BJ (cell line): ENCODE data around the gene ABCA7. TPM values are rescaled to one million over a fixed set of nuclear protein-coding genes. Genes with fewer than 3 reads are reported as not detected.

Experiments used
- CTCF ChIA-PET: fragments of 350-600 bp; formaldehyde crosslinking; extraction: SDS; loops from one replicate; lab custom pipeline; 2021; ENCODE audit warnings: antibody characterized with exemption, inconsistent platforms; lab: Yijun Ruan, JAX
- POLR2A ChIA-PET: fragments of 300-600 bp; sonication (Branson Sonifier 250); formaldehyde crosslinking; extraction: SDS; loops from one replicate; lab custom pipeline; 2021; ENCODE audit warnings: antibody characterized with exemption; lab: Charles Lee
- DNase-seq: peaks from one replicate; pipeline ENCODE4 v3.0.0-alpha.2; 2011; ENCODE audit warnings: low read depth
- H3K27me3 ChIP-seq: 2 replicates; pipeline ENCODE4 v1.6.0; 2011; ENCODE audit warnings: low read length; ENCODE audit not compliant: control insufficient read depth, insufficient read depth
- H3K36me3 ChIP-seq: 2 replicates; pipeline ENCODE4 v1.5.1; 2011; ENCODE audit warnings: low read length; ENCODE audit not compliant: control insufficient read depth, insufficient read depth
- H3K4me3 ChIP-seq: 2 replicates; pipeline ENCODE4 v1.5.1; 2011; ENCODE audit warnings: low read depth, mild to moderate bottlenecking, control low read depth, low read length
- CTCF ChIP-seq: IDR thresholded peaks from 2 replicates; pipeline ENCODE4 v1.5.1; 2011; ENCODE audit warnings: low read depth, mild to moderate bottlenecking, control low read depth, inconsistent platforms, low read length, moderate library complexity; ENCODE audit not compliant: insufficient read depth
- polyA plus RNA-seq: library from polyadenylated mRNA; depleted of rRNA; stranded (reverse); fragments of >200 nt; gene quantifications from 2 replicates; pipeline ENCODE4 v1.2.3, GENCODE V29; 2011

The ABCA7 gene
- polyA plus RNA-seq, 1 experiment = 1.9 TPM

GRCh38 chr19:1070931-1071791 lies 31.3 kb downstream of the ABCA7 start:
- no peak overlapping the region for H3K4me3 ChIP-seq
- TF ChIP-seq CTCF = no peak
- peaks cover 9% of the 10 kb centered on the region for H3K27me3 ChIP-seq
- POLR2A ChIA-PET = no interaction called here
- no peaks in the 10 kb centered on the region; the same call in 1 of the 2 replicates for H3K36me3 ChIP-seq
- DNase-seq = no peak
- CTCF ChIA-PET = interaction anchor here (2.6 kb wide), 1 partner anchor 10 kb away, joined by 12 read pairs; no protein-coding TSS in a partner anchor

GRCh38 chr19:1072371-1073015 lies 32.6 kb downstream of the ABCA7 start:
- ChIA-PET CTCF (interaction anchor here (2.6 kb wide), 1 partner anchor 9 kb away, joined by 12 read pairs; no protein-coding TSS in a partner anchor), POLR2A (no interaction called here)
- Histone ChIP-seq H3K36me3 (no peaks in the 10 kb centered on the region; the same call in 1 of the 2 replicates), H3K4me3 (no peak overlapping the region), H3K27me3 (peaks cover 7% of the 10 kb centered on the region)
- TF ChIP-seq CTCF = no peak
- DNase-seq = no peak

GRCh38 chr19:1073063-1073955 lies 33.4 kb downstream of the ABCA7 start:
- no peak for DNase-seq
- no peak for TF ChIP-seq CTCF
- Histone ChIP-seq H3K36me3 (no peaks in the 10 kb centered on the region; the same call in 1 of the 2 replicates), H3K4me3 (no peak overlapping the region), H3K27me3 (peaks cover 6% of the 10 kb centered on the region)
- CTCF ChIA-PET = no interaction called here
- POLR2A ChIA-PET = no interaction called here

- POLR2A ChIA-PET = no interaction called here
- DNase-seq = no peak
- H3K4me3 ChIP-seq = no peak overlapping the region
- TF ChIP-seq CTCF = no peak
- CTCF ChIA-PET = interaction anchor here (2.2 kb wide), 1 partner anchor 9 kb away, joined by 10 read pairs; no protein-coding TSS in a partner anchor
- peaks cover 6% of the 10 kb centered on the region for H3K27me3 ChIP-seq
- H3K36me3 ChIP-seq = no peaks in the 10 kb centered on the region; the same call in 1 of the 2 replicates
Measured at GRCh38 chr19:1073956-1074517, 34.1 kb downstream of the ABCA7 start.
